HT1080 (cell line): ENCODE measurements around the gene DNAJC12. TPM values are rescaled to one million over a fixed set of nuclear protein-coding genes. Genes with fewer than 3 reads are reported as not detected.
A peak's percentile ranks its signal among the peaks of the same experiment; 100 is the strongest.
"Not testable (repeated sequence)": the region's sequence is repeated elsewhere in the genome, so short reads cannot be mapped to it uniquely, and the experiment has no call there.

Source experiments
- DNase-seq: peaks from one replicate; pipeline ENCODE4 v3.0.0-alpha.2; 2015; ENCODE audit warnings: low read depth
- total RNA-seq: library from RNA; depleted of rRNA; stranded (reverse); fragments of >200 nt; shearing (Covaris generic); gene quantifications from 2 replicates; pipeline ENCODE4 v1.2.3, GENCODE V29; 2014

The DNAJC12 gene
- total RNA-seq, 1 experiment from 2014 or later: 0.98 TPM

- DNase-seq: no peak
Observed at GRCh38 chr10:67793313-67793712, 44.7 kb downstream of the DNAJC12 start.

- DNase-seq: no peak
Observed at GRCh38 chr10:67792653-67793052, 45.3 kb downstream of the DNAJC12 start.

- DNase-seq: peak; percentile 73
Observed at GRCh38 chr10:67790534-67791408, 47.2 kb downstream of the DNAJC12 start.

GRCh38 chr10:67789769-67790168 lies 48.2 kb downstream of the DNAJC12 start:
- DNase-seq: no peak

GRCh38 chr10:67788028-67788886 lies 49.7 kb downstream of the DNAJC12 start:
- DNase-seq: no peak

- DNase-seq: no peak
Observed at GRCh38 chr10:67785098-67785497, 52.9 kb downstream of the DNAJC12 start.

GRCh38 chr10:67784474-67784873 lies 53.5 kb downstream of the DNAJC12 start:
- DNase-seq: peak; percentile 18

GRCh38 chr10:67783606-67784294 lies 54.2 kb downstream of the DNAJC12 start:
- no peak for DNase-seq

GRCh38 chr10:67782530-67782929 lies 55.5 kb downstream of the DNAJC12 start:
- DNase-seq: no peak

- DNase-seq: no peak
Observed at GRCh38 chr10:67780759-67781538, 57.0 kb downstream of the DNAJC12 start.

GRCh38 chr10:67780204-67780621 lies 57.8 kb downstream of the DNAJC12 start:
- not testable (repeated sequence) for DNase-seq

GRCh38 chr10:67779465-67780203 lies 58.4 kb downstream of the DNAJC12 start:
- DNase-seq: peak; percentile 67

GRCh38 chr10:67776371-67776770 lies 61.6 kb downstream of the DNAJC12 start:
- no peak for DNase-seq

- peak; percentile 51 for DNase-seq
Observed at GRCh38 chr10:67775279-67775678, 62.7 kb downstream of the DNAJC12 start.

- DNase-seq: peak; percentile 58
Observed at GRCh38 chr10:67772894-67773511, 65.0 kb downstream of the DNAJC12 start.

- no peak for DNase-seq
Observed at GRCh38 chr10:67772151-67772550, 65.8 kb downstream of the DNAJC12 start.

- DNase-seq: no peak
Observed at GRCh38 chr10:67771200-67771599, 66.8 kb downstream of the DNAJC12 start.

GRCh38 chr10:67770537-67770936 lies 67.5 kb downstream of the DNAJC12 start:
- no peak for DNase-seq

- DNase-seq: no peak
Observed at GRCh38 chr10:67767244-67767643, 70.7 kb downstream of the DNAJC12 start.
